HG03378 (cell line): ENCODE data around the gene ANTXR1.

Source experiments
- ATAC-seq: cut with Tn5 transposase; IDR thresholded peaks from one replicate; pipeline ENCODE4 v1.9.1; 2021; ENCODE audit warnings: mild to moderate bottlenecking, moderate library complexity; ENCODE audit not compliant: unreplicated experiment

The ANTXR1 gene

GRCh38 chr2:69126341-69126740 is 113.4 kb downstream of the ANTXR1 start:
- ATAC-seq = no peak

DNA sequence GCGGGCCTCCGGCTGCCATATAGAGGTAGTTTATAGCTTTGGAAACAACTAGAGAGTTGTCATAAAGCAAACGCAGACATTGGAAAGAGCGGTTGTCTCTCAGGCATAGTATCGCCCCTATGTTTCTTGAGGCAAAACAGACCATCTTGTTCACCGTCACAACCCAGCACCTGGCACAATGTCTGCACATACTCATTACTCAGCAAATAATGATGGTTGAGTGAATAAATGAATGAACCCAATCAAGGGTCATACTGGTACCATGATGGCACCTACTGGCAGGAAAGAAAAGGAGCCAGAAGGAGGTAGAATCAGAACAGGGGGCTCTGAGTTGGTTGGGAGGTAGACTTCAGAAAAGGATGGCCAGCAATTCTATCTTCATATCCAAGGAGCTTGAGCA is 118.5 kb downstream of the ANTXR1 start:
- ATAC-seq = no peak

GRCh38 chr2:69131983-69132675 is 119.2 kb downstream of the ANTXR1 start:
- ATAC-seq = no peak

GRCh38 chr2:69132960-69133590 is 120.1 kb downstream of the ANTXR1 start:
- no peak for ATAC-seq

- ATAC-seq = no peak
These were observed 120.9 kb downstream of the ANTXR1 start for GRCh38 chr2:69133898-69134297.

DNA sequence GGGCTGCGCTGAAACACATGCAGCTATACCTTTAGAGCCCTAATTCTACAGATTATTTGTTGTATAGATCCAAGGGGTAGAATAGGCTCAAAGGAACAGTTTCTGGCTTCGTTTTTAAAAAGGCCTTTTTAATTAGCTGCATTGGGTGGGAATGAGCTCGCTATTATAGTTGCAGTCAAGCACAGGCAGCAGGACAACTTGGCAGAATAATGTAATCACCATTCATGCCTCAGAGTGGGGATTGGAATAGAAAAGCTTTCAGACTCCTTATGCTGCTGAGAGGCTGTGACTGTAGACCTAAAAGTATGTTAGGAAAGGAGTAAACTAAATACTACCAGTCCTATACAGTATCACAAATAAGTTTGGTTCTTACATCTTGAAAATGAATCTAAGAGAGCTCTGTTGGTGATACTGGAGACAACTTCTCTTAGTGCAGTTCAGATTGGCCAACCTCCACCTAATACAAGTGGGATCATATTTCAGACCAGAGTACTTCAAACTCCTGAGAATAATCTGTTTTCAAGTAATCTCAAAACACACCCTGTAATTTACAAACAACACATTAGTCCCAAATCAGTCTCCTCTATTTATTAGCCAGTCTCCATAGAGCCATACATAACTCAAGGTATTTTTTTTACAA is 121.4 kb downstream of the ANTXR1 start:
- ATAC-seq = no peak

- no peak for ATAC-seq
These were observed 125.3 kb downstream of the ANTXR1 start for GRCh38 chr2:69138247-69138772.

GRCh38 chr2:69138793-69139459 is 125.9 kb downstream of the ANTXR1 start:
- ATAC-seq = no peak

GRCh38 chr2:69139778-69140670 is 127.0 kb downstream of the ANTXR1 start:
- no peak for ATAC-seq

- ATAC-seq = no peak
These were observed 128.1 kb downstream of the ANTXR1 start for GRCh38 chr2:69141061-69141460.

- ATAC-seq = no peak
These were observed 130.9 kb downstream of the ANTXR1 start for GRCh38 chr2:69143748-69144360.

GRCh38 chr2:69145204-69145603 is 132.2 kb downstream of the ANTXR1 start:
- ATAC-seq = no peak

DNA sequence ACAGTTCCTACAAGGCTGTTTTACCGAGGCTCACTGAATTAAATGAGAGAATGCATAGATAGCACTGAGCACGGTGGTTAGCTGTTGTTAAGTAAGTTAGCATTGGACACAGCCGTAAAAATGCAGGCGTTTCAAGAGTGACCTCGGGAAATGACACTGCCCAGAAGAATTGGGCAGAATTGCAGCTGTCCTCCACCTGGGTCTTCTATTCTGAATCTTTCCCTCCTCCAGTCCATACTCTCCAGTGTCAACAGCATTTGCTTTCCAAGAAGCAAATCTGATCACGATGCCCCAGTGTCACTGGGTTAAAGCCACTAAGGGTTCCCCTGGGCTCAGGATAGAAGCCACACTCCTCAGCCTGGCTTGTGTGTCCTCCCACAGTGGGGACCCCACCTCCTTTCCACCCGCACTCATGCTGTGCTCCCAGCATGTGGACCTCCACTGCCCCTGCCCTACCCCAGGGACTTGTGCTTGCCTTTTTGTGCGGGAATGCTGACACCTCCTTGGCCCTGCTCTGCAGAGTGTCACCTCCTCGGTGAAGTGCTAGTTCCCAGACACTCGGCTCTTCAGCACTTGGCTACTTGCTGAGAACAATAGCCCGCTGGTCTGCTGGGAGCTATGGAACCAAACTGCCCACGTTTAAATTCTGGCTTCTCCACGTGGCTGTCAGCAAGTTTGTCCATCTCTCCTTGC is 135.0 kb downstream of the ANTXR1 start:
- ATAC-seq = no peak

- ATAC-seq = no peak
These were observed 136.7 kb downstream of the ANTXR1 start for GRCh38 chr2:69149631-69150215.

- no peak for ATAC-seq
These were observed 139.0 kb downstream of the ANTXR1 start for GRCh38 chr2:69151931-69152330.

DNA sequence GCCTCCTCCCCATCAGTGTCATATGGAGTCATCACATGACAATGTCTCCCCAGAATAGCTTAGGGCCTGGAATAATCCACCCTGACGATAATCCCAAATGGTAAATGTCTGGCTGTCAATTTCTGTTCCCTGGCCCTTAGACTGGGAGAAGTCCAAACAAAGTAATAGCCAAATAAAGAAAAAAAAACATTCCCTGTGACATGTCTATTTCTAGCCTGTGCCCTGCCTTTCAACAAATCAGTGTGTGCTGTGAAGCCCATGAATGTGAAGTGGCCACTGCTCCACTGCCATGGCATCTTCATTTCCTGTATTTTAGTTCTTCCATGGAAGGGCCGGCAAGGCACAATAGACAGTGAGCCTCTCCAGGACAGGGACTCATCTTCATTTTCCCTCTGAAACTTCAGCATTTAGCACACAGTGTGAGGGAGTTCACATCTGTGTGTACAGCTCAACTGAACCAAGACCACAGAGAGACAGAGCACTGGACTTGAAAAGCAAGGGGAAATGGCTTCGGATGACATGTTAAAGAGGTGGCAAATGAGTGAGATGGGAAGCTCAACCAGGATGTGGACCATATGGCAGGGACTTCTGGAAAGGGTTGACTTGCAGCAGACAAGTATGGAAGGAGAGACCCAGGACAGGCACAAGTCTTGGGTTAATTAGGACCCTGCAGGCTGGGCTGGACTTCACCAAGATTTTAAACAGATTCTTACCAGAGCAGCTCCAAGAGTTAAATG is 140.0 kb downstream of the ANTXR1 start:
- no peak for ATAC-seq

- ATAC-seq = no peak
These were observed 141.1 kb downstream of the ANTXR1 start for GRCh38 chr2:69154106-69154505.

GRCh38 chr2:69156624-69157023 is 143.6 kb downstream of the ANTXR1 start:
- ATAC-seq = no peak
